Activated naive CD8-positive, alpha-beta T cell treated with anti-CD3 and anti-CD28 coated beads, Interleukin-2, amount 10 ng/mL, durations not matched to agents 7 days and 5 days (primary cell): ENCODE measurements around the gene SERPINB4. TPM values are rescaled to one million over a fixed set of nuclear protein-coding genes. Genes with fewer than 3 reads are reported as not detected.

Experiments used
- total RNA-seq, 2 experiments: library from RNA; stranded (reverse); gene quantifications; one replicate each; pipeline ENCODE4 v1.2.3, GENCODE V29; 2021

SERPINB4 gene
- total RNA-seq, 2 experiments from 2014 or later = not detected

Other genes starting within 250 kb of the SERPINB4 start
- gene VPS4B, start 221.8 kb downstream of the SERPINB4 start, total RNA-seq = 10 to 100 TPM; 72.8 to 78.2 TPM
- not detected for gene SERPINB5, start 167.3 kb downstream of the SERPINB4 start, total RNA-seq
- gene SERPINB12, start 101.9 kb downstream of the SERPINB4 start, total RNA-seq = not detected
- not detected for gene SERPINB13, start 56.9 kb downstream of the SERPINB4 start, total RNA-seq
- not detected for gene SERPINB3, start 17.6 kb upstream of the SERPINB4 start, total RNA-seq
- not detected for gene SERPINB11, start 58.7 kb upstream of the SERPINB4 start, total RNA-seq
- gene SERPINB7, start 131.2 kb upstream of the SERPINB4 start, total RNA-seq = not detected
- gene SERPINB2, start 243.4 kb upstream of the SERPINB4 start, total RNA-seq = 1 to 10 TPM; 2.3 to 2.9 TPM